HL-60 (cell line): ENCODE data around the gene EPSTI1.

Experiments used
- GABPA ChIP-seq: IDR thresholded peaks from 2 replicates; pipeline ENCODE4 v1.6.1; 2012; ENCODE audit warnings: low read depth
- POLR2AphosphoS5 ChIP-seq: IDR thresholded peaks from 2 replicates; pipeline ENCODE4 v1.6.1; 2012; ENCODE audit warnings: low read depth
- TF ChIP-seq, protein P1 (sequence below): IDR thresholded peaks from one replicate; pipeline ENCODE4 v1.5.1; 2011; ENCODE audit warnings: low read length, control low read depth, inconsistent platforms; ENCODE audit not compliant: insufficient read depth
- TF ChIP-seq, protein P2 (sequence below): IDR thresholded peaks from 2 replicates; pipeline ENCODE4 v1.6.1; 2012; ENCODE audit warnings: low read depth; ENCODE audit not compliant: insufficient replicate concordance

DNA sequence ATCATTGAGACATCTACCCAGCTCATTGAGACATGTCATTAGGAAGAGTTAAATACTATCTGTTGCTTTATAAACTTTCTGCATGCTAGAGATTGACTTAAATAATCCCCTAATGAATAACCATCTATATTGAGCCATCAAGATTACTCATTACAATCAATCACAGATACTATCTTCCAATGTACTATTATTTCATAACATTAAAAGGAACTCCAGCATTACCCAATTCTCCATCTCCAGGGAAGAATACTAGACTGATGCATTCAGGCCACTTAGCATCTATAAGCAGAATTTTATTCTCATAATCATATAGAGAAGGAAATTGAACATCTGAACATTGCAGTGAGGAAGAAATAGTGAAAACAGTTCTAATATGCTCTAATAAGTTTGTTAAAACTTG lies 8.0 kb downstream of the EPSTI1 start:
- TF ChIP-seq, protein P1, sequence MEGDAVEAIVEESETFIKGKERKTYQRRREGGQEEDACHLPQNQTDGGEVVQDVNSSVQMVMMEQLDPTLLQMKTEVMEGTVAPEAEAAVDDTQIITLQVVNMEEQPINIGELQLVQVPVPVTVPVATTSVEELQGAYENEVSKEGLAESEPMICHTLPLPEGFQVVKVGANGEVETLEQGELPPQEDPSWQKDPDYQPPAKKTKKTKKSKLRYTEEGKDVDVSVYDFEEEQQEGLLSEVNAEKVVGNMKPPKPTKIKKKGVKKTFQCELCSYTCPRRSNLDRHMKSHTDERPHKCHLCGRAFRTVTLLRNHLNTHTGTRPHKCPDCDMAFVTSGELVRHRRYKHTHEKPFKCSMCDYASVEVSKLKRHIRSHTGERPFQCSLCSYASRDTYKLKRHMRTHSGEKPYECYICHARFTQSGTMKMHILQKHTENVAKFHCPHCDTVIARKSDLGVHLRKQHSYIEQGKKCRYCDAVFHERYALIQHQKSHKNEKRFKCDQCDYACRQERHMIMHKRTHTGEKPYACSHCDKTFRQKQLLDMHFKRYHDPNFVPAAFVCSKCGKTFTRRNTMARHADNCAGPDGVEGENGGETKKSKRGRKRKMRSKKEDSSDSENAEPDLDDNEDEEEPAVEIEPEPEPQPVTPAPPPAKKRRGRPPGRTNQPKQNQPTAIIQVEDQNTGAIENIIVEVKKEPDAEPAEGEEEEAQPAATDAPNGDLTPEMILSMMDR = no peak
- TF ChIP-seq POLR2AphosphoS5 (no peak), GABPA (no peak)
- TF ChIP-seq, protein P2, sequence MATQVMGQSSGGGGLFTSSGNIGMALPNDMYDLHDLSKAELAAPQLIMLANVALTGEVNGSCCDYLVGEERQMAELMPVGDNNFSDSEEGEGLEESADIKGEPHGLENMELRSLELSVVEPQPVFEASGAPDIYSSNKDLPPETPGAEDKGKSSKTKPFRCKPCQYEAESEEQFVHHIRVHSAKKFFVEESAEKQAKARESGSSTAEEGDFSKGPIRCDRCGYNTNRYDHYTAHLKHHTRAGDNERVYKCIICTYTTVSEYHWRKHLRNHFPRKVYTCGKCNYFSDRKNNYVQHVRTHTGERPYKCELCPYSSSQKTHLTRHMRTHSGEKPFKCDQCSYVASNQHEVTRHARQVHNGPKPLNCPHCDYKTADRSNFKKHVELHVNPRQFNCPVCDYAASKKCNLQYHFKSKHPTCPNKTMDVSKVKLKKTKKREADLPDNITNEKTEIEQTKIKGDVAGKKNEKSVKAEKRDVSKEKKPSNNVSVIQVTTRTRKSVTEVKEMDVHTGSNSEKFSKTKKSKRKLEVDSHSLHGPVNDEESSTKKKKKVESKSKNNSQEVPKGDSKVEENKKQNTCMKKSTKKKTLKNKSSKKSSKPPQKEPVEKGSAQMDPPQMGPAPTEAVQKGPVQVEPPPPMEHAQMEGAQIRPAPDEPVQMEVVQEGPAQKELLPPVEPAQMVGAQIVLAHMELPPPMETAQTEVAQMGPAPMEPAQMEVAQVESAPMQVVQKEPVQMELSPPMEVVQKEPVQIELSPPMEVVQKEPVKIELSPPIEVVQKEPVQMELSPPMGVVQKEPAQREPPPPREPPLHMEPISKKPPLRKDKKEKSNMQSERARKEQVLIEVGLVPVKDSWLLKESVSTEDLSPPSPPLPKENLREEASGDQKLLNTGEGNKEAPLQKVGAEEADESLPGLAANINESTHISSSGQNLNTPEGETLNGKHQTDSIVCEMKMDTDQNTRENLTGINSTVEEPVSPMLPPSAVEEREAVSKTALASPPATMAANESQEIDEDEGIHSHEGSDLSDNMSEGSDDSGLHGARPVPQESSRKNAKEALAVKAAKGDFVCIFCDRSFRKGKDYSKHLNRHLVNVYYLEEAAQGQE = no peak
